ENCODE results near the gene LIMCH1.
"Not testable (repeated sequence)": the region's sequence is repeated elsewhere in the genome, so short reads cannot be mapped to it uniquely, and the experiment has no call there.

- not testable (repeated sequence) for TF ChIP-seq CTCF, POLR2A (IDR thresholded peaks at IDR 0.05)
Measured at GRCh38 chr4:41737491-41737890, 199.5 kb downstream of the LIMCH1 start.
